MM.1S (cell line): ENCODE data around the gene SLC25A17.
A peak's percentile ranks its signal among the peaks of the same experiment; 100 is the strongest.
"Not testable (repeated sequence)": the region's sequence is repeated elsewhere in the genome, so short reads cannot be mapped to it uniquely, and the experiment has no call there.

Experiments
- DNase-seq: peaks from one replicate; pipeline ENCODE4 v3.0.0-alpha.2; 2015
- H2AFZ ChIP-seq: fragments of 300-600 bp; sonication (generic); 2 replicates; pipeline ENCODE4 v1.6.0; 2016; ENCODE audit warnings: antibody characterized with exemption, low read length
- H3F3A ChIP-seq: fragments of 300-600 bp; sonication (generic); 2 replicates; pipeline ENCODE4 v1.6.1; 2016; ENCODE audit warnings: mild to moderate bottlenecking, antibody characterized with exemption, low read length, moderate library complexity, mixed read lengths; ENCODE audit not compliant: insufficient read depth
- H3K27ac ChIP-seq: fragments of 300-600 bp; sonication (generic); 2 replicates; pipeline ENCODE4 v1.5.1; 2016; ENCODE audit warnings: mild to moderate bottlenecking, low read length
- H3K27me3 ChIP-seq: fragments of 300-600 bp; sonication (generic); replicated peaks from 2 replicates; pipeline ENCODE4 v1.6.0; 2016; ENCODE audit warnings: low read length; ENCODE audit not compliant: insufficient read depth
- H3K36me3 ChIP-seq: fragments of 300-600 bp; sonication (generic); replicated peaks from 2 replicates; pipeline ENCODE4 v1.6.1; 2016; ENCODE audit warnings: mild to moderate bottlenecking, low read length, mixed read lengths; ENCODE audit not compliant: insufficient read depth
- H3K4me1 ChIP-seq: fragments of 300-600 bp; sonication (generic); 2 replicates; pipeline ENCODE4 v1.6.1; 2016; ENCODE audit warnings: low read length, mixed read lengths
- H3K4me2 ChIP-seq: fragments of 300-600 bp; sonication (generic); 2 replicates; pipeline ENCODE4 v1.6.0; 2016; ENCODE audit warnings: low read depth, low read length
- H3K4me3 ChIP-seq: fragments of 300-600 bp; sonication (generic); 2 replicates; pipeline ENCODE4 v1.5.1; 2016; ENCODE audit warnings: low read length, mixed read lengths
- H3K79me2 ChIP-seq: fragments of 300-600 bp; sonication (generic); 2 replicates; pipeline ENCODE4 v1.6.1; 2016; ENCODE audit warnings: mixed run types, low read length, mixed read lengths
- H3K9ac ChIP-seq: fragments of 300-600 bp; sonication (generic); 2 replicates; pipeline ENCODE4 v1.6.1; 2016; ENCODE audit warnings: low read length, mixed read lengths
- H3K9me2 ChIP-seq: fragments of 300-600 bp; sonication (generic); replicated peaks from 2 replicates; pipeline ENCODE4 v1.6.1; 2016; ENCODE audit warnings: mild to moderate bottlenecking, low read length, mixed read lengths; ENCODE audit not compliant: insufficient read depth
- H3K9me3 ChIP-seq: fragments of 300-600 bp; sonication (generic); replicated peaks from 2 replicates; pipeline ENCODE4 v1.6.1; 2016; ENCODE audit warnings: mild to moderate bottlenecking, low read length, mixed read lengths; ENCODE audit not compliant: insufficient read depth
- H4K20me1 ChIP-seq: fragments of 300-600 bp; sonication (generic); 2 replicates; pipeline ENCODE4 v1.6.1; 2016; ENCODE audit warnings: mild to moderate bottlenecking, low read length, moderate library complexity, mixed read lengths; ENCODE audit not compliant: insufficient read depth
- EZH2 ChIP-seq: fragments of 300-600 bp; sonication (generic); optimal IDR thresholded peaks from 2 replicates; pipeline ENCODE3; 2017; ENCODE audit warnings: low read depth, mild to moderate bottlenecking, antibody characterized with exemption, low read length, mixed read lengths
- EZH2phosphoT487 ChIP-seq: fragments of 300-600 bp; sonication (generic); IDR thresholded peaks from 2 replicates; pipeline ENCODE4 v1.6.1; 2018; ENCODE audit warnings: antibody characterized with exemption, low read length
- TF ChIP-seq, protein P1 (sequence below): fragments of 300-600 bp; sonication (generic); IDR thresholded peaks from 2 replicates; pipeline ENCODE4 v1.5.1; 2016; ENCODE audit warnings: antibody characterized with exemption, low read length, mixed read lengths

SLC25A17 gene

DNA sequence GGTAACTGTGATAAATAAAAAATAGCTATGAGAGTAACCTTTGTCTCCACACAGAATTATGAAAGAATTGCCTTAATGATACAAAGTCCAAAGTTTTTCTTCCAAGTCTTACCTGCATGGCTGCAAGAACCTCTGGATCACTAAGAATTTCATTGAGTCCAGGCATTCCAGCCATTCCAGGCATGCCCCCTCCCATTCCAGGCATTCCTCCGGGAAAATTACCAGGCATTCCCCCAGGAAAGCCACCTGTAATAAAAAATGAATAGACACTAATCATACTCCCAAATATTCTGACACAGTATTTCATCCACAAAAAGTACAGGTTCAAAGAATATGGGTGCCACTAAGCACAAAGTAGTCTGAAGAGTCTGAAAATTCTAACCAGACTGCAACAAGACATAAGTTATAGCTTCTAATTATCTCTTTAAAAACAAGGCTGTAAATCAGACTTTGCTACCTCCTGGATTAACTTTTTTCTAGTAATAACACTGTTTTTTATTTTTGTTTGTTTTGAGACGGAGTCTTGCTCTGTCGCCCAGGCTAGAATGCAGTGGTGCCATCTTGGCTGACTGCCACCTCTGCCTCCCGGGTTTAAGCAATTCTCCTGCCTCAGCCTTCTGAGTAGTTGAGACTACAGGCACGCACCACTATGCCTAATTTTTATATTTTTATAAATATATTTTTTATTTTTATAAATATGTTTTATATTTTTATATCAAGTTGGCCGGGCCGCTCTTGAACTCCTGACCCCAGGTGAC, 8.0 kb upstream of the SLC25A17 start:
- H3K36me3 ChIP-seq, result peaks cover 15% of the 10 kb centered on the region
- H3K9me2 ChIP-seq, result no peaks in the 10 kb centered on the region
- no peak for DNase-seq
- H3K4me3 ChIP-seq, result no peak overlapping the region
- H4K20me1 ChIP-seq, result no peaks in the 10 kb centered on the region
- no peak overlapping the region for H3K4me2 ChIP-seq
- H3K9me3 ChIP-seq, result no peaks in the 10 kb centered on the region
- no peak overlapping the region for H2AFZ ChIP-seq
- H3K9ac ChIP-seq, result no peak overlapping the region
- H3F3A ChIP-seq, result no peaks in the 10 kb centered on the region
- H3K79me2 ChIP-seq, result no peaks in the 10 kb centered on the region
- no peaks in the 10 kb centered on the region for H3K27me3 ChIP-seq
- TF ChIP-seq EZH2phosphoT487 (no peak), EZH2 (no peak)
- TF ChIP-seq, protein P1, sequence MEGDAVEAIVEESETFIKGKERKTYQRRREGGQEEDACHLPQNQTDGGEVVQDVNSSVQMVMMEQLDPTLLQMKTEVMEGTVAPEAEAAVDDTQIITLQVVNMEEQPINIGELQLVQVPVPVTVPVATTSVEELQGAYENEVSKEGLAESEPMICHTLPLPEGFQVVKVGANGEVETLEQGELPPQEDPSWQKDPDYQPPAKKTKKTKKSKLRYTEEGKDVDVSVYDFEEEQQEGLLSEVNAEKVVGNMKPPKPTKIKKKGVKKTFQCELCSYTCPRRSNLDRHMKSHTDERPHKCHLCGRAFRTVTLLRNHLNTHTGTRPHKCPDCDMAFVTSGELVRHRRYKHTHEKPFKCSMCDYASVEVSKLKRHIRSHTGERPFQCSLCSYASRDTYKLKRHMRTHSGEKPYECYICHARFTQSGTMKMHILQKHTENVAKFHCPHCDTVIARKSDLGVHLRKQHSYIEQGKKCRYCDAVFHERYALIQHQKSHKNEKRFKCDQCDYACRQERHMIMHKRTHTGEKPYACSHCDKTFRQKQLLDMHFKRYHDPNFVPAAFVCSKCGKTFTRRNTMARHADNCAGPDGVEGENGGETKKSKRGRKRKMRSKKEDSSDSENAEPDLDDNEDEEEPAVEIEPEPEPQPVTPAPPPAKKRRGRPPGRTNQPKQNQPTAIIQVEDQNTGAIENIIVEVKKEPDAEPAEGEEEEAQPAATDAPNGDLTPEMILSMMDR, result no peak
- H3K4me1 ChIP-seq, result no peaks in the 10 kb centered on the region
- H3K27ac ChIP-seq, result no peak overlapping the region

DNA sequence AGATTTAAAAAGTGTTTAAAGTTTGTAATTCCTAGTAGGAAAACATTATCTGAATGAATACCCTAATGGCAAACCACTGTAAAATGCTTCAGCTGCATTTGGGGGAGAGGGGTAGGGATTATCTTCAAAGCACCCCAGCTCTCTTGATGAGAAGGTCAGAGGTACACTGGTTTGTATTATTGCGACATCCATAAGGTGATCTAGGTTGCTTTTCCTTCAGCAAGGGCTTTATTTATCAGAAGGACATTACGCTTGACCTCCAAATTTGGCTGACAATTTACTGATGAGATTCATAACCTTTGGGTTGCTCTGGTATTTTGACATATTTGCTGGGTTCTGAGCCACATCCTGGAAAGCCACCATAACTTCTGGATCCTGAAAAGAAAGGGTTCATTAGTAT, 7.1 kb upstream of the SLC25A17 start:
- peaks cover 13% of the 10 kb centered on the region for H3K36me3 ChIP-seq
- H3K4me3 ChIP-seq, H3K4me2 ChIP-seq, H3K9me2 ChIP-seq, H2AFZ ChIP-seq, DNase-seq, H3K9ac ChIP-seq, H3F3A ChIP-seq, H3K4me1 ChIP-seq, H3K27ac ChIP-seq, H3K79me2 ChIP-seq, H3K27me3 ChIP-seq, H4K20me1 ChIP-seq, H3K9me3 ChIP-seq: not testable (repeated sequence)

DNA sequence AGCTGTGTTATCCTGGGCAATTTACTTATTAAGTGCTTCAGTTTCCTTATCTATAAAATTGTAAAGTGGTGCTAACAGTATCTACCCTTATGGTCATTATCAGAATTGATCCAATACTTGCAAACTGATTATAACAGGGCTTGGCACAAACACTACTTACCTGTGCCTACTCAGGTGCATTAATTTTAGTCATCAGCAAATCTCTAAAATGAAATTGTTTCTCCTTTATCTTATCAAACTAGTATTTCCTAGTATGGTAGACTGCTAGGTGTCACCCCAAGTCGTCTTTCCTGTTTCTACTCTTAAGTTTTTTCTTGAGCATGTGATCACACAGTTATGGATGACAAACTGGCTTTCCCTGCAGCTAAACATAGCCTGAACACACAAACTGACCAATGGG, 4.3 kb upstream of the SLC25A17 start:
- peaks cover 4% of the 10 kb centered on the region; the same call in 1 of the 2 replicates for H3K36me3 ChIP-seq
- H3K9me2 ChIP-seq, result no peaks in the 10 kb centered on the region
- no peaks in the 10 kb centered on the region for H4K20me1 ChIP-seq
- H3K9me3 ChIP-seq, result no peaks in the 10 kb centered on the region
- no peaks in the 10 kb centered on the region; the same call in 1 of the 2 replicates for H3K4me1 ChIP-seq
- no peak overlapping the region for H2AFZ ChIP-seq
- H3K9ac ChIP-seq, result no peak overlapping the region
- no peak overlapping the region for H3K4me3 ChIP-seq
- TF ChIP-seq EZH2phosphoT487 (no peak), EZH2 (no peak)
- TF ChIP-seq, protein P1, result no peak
- H3F3A ChIP-seq, result peaks cover 14% of the 10 kb centered on the region
- DNase-seq, result no peak
- H3K27me3 ChIP-seq, result no peaks in the 10 kb centered on the region
- peaks cover 7% of the 10 kb centered on the region for H3K79me2 ChIP-seq
- no peak overlapping the region for H3K4me2 ChIP-seq
- no peak overlapping the region for H3K27ac ChIP-seq

DNA sequence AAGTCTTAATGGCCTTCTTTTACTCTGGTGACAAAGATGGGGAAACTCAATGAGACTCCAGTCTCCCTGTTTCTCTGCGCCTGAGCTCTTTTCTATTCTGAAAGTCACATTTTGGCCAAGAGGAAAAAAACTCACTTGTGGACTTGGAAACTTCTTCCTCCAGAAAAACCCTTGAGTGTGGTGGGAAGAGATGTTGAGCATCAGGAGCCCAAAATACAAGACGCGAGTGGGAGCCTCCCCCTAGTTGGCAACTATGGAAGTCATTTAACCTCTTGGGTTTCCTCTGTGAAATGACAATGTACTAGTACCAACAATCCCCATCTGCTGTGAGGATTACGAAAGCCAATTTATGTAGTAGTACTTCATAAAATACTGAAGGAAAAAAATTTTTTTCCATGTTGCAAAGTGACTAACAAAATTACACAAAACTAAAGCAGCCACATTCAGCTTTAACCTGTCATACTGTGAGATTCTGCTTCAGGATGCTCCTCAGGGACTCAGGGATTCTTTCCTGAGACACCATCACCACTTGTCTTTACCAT, 524 bp upstream of the SLC25A17 start:
- Histone ChIP-seq H3K9ac (peak overlapping the region; percentile 53; the same call in 1 of the 2 replicates), H4K20me1 (no peaks in the 10 kb centered on the region), H2AFZ (peak overlapping the region; percentile 92), H3K79me2 (peaks cover 41% of the 10 kb centered on the region), H3K9me3 (no peaks in the 10 kb centered on the region), H3K27me3 (no peaks in the 10 kb centered on the region), H3K4me2 (peak overlapping the region; percentile 90), H3F3A (peaks cover 27% of the 10 kb centered on the region), H3K4me3 (peak overlapping the region; percentile 61), H3K9me2 (no peaks in the 10 kb centered on the region), H3K27ac (peak overlapping the region; percentile 23; the same call in 1 of the 2 replicates), H3K36me3 (no peaks in the 10 kb centered on the region; the same call in 1 of the 2 replicates), H3K4me1 (peaks cover 17% of the 10 kb centered on the region)
- peak; percentile 19 for DNase-seq
- TF ChIP-seq EZH2 (no peak), EZH2phosphoT487 (no peak)
- TF ChIP-seq, protein P1, result no peak
